CD1c-positive myeloid dendritic cell (primary cell): ENCODE measurements around the gene DACT1.

ENCODE experiments used
- DNase-seq: peaks from one replicate; pipeline ENCODE4 v3.0.0-alpha.2; 2016; ENCODE audit errors: extremely low spot score

DACT1 gene

DNA sequence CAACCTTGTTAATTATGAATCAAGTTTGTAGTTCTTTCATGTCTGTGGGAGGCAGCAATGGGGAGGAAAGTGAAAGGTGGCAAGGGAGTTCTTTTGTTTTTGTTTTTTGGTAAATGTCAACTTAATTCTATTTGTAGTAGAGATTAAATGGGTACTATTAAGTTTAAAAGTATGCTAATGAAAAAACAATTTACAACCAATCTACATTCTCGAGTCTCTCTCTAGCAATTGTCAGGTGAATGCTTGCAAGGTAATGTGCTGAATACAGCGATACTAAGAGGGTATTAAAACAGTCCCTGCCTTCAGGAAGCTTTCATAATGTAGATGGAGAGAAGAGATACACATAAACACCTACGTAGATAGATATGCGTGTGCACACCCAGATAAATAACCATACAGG is 1.6 kb upstream of the DACT1 start:
- no peak for DNase-seq

DNA sequence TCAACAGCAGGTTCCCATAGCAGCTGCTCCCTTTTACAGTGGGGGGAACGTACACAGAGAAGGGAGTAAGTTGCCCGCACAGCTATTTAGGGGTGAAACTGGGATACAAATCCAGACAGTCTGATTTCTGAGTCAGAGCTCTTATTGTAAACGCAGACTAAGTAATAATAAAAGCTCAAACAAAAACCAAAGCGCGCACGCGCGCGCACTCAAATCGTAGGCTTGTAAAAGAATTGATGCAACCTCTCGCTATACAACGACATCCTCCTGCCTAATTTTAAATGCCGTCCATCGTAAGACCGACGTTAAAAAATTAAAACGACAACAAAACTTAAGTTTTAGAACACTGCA is 747 bp upstream of the DACT1 start:
- peak; percentile 19 for DNase-seq

DNA sequence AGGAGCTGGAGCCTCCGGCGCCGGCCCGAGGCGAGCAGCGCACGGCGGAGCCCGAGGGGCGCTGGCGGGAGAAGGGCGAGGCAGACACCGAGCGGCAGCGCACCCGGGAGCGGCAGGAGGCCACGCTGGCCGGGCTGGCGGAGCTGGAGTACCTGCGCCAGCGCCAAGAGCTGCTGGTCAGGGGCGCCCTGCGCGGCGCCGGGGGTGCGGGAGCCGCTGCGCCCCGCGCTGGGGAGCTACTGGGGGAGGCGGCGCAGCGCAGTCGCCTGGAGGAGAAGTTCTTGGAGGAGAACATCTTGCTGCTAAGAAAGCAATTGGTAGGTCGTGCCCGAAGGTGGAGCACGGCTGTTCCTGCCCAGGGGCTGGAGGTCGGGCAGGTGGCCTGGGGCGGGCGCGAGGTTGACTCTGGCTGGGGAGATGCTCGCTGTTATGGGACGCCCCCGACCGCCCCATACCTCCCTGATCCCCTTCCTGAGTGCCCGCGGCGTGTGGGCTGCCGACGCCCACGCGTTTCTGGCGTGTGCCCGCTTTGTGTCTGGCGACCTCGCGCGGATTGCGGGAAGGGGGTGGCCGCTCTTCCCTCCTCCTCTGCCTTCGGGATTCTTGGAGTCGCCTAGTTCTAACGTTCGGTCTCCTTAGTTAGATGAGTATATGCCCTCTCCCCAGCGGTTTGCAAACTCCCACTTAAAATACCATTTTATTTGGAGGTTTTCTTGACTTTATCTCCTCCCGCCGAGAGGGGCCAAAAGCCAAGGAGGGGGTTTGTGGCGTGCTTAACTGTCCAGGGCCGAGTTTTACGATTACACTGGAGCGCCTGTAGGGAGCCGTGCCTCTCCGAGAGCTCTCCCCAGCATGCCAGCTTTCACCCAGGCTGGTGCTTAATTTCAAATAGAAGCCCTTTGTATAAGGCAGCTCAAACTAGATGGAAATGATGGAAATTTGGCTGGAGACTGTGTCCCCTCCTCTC is 752 bp downstream of the DACT1 start:
- DNase-seq: peak; percentile 29

- DNase-seq: no peak
Measured at GRCh38 chr14:58639198-58639565, 1.4 kb downstream of the DACT1 start.

GRCh38 chr14:58639842-58640484 is 2.2 kb downstream of the DACT1 start:
- peak; percentile 40 for DNase-seq

DNA sequence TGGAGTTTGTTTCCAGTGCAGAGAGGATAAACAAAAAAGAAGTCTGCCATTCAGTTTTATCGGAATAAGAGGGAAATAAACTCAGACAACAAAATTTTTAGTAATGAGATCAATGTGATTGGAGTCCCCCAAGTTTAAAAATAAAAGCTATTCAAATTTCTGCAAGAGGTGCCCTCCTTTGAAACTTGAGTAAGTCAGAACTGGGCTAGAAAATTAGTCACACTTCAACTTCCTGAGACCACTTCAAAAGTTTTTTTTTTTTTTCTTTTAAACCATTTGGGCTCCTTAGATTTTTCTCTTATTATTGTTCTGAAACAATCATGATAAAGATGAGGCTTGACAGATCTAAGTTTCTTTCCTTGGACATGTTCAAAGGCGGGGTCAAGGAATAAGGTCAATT is 3.2 kb downstream of the DACT1 start:
- no peak for DNase-seq

DNA sequence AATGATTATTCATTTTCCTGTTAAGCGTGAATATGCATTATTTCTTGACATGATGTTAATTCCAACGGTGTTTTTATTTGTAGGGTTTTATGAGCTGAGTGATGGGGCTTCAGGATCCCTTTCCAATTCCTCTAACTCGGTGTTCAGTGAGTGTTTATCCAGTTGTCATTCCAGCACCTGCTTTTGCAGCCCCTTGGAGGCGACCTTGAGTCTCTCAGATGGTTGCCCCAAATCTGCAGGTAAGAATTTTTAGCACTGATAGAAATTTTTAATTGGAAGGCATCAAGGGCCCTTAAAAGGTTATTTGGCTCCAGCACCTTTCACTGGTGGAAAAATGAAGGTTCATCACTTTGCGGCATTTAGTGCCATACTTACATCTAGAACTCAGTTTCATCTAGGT is 3.7 kb downstream of the DACT1 start:
- no peak for DNase-seq

GRCh38 chr14:58643366-58643765 is 5.6 kb downstream of the DACT1 start:
- no peak for DNase-seq

- no peak for DNase-seq
Measured at GRCh38 chr14:58645641-58646040, 7.9 kb downstream of the DACT1 start.

DNA sequence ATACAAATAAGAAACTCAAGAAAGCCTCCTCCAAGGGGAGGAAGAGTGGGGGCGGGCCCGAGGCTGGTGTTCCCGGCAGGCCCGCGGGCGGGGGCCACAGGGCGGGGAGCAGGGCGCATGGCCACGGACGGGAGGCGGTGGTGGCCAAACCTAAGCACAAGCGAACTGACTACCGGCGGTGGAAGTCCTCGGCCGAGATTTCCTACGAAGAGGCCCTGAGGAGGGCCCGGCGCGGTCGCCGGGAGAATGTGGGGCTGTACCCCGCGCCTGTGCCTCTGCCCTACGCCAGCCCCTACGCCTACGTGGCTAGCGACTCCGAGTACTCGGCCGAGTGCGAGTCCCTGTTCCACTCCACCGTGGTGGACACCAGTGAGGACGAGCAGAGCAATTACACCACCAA is 8.7 kb downstream of the DACT1 start:
- DNase-seq: no peak

DNA sequence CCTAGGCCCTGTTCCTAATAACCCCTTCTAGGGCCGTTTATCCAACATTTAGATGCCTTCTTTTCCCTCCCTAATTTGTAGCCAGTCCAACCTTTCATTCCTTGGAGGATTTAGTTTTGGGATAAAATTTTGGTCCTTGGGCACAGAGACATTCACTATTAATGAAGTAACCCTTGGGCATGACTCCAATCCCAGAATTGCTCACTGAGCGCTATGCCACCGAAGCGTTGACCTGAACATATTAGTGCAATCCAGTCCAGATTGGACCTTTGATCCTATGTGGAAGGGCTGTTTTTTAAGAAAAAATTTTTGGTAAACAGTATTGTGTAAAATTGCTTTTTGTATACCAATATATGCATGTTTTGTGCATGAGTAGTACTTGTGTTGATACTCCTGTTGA is 10.0 kb downstream of the DACT1 start:
- DNase-seq: no peak

DNA sequence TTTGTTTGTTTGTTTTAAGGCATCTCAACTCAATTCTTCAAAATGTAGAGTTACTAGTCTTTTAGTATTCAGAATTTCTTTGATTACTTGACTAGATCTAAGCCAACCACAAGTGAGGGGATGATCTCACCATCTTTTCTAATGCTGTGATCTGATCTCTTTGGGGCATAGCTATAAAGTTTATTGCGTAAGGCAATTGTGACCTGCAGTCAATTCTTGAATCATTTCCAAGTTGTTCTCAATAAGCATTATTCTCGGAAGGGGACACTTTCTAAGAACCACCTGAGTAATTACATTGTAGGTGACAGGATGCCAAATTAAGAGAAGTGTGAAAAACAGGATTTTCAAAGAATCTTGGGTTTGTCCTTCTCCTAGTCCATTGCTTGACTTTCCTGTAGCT is 13.1 kb downstream of the DACT1 start:
- no peak for DNase-seq

GRCh38 chr14:58656671-58657411 is 19.1 kb downstream of the DACT1 start:
- no peak for DNase-seq

DNA sequence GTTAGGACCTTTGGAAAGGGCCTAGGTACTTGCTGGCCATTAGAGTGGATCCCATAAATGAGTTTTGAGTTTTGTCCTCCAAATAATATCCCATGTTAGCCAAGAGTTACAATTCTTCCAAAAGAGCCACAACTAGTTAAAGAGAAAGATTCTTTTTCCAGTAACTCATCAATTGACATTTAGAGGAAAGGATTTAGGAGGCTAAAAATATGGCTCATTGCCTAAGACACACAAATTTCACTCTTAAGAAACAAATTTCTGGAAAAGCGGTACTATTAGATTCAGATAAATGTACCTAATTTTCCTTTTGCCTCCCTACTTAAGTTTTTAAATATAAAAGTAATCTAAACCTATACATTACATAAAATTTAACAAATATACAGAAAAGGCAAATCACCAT is 21.3 kb downstream of the DACT1 start:
- DNase-seq: no peak

- DNase-seq: no peak
Measured at GRCh38 chr14:58659846-58660245, 22.1 kb downstream of the DACT1 start.

DNA sequence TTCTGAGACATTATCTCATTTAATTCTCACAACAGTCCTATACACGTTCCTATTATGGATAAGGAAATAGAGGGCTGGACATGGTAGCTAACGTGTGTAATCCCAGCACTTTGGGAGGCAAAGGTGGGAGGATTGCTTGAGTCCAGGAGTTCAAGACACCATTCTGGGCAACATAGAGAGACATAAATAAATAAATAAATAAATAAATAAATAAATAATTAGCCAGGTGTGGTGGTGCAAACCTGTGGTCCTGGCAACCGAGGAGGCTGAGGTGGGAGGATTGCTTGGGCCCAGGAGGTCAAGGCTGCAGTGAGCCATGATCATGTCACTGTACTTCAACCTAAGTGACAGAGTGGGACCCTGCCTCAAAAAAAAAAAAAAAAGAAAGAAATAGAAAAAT is 22.6 kb downstream of the DACT1 start:
- no peak for DNase-seq

GRCh38 chr14:58662018-58662417 is 24.3 kb downstream of the DACT1 start:
- peak; percentile 71 for DNase-seq

DNA sequence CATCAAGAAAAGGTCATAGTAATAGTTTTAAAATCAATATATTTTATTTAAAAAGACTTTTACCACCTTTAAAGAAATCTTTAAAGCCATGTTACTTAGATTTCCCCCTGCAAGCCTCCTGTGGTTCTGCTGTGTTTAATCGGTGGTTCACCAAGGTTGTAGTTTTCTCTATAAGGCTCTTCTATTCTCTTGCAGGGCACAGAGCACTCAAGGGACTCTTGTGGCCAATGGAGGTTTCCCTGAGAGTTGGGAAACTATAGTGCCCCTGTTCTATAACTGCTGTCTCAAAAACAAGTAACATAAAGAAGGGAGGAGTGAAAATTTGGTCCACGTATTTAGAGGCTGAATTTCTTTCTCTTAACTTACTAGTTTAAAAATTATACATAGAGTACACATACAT is 25.0 kb downstream of the DACT1 start:
- DNase-seq: no peak

GRCh38 chr14:58663494-58664111 is 25.8 kb downstream of the DACT1 start:
- no peak for DNase-seq

DNA sequence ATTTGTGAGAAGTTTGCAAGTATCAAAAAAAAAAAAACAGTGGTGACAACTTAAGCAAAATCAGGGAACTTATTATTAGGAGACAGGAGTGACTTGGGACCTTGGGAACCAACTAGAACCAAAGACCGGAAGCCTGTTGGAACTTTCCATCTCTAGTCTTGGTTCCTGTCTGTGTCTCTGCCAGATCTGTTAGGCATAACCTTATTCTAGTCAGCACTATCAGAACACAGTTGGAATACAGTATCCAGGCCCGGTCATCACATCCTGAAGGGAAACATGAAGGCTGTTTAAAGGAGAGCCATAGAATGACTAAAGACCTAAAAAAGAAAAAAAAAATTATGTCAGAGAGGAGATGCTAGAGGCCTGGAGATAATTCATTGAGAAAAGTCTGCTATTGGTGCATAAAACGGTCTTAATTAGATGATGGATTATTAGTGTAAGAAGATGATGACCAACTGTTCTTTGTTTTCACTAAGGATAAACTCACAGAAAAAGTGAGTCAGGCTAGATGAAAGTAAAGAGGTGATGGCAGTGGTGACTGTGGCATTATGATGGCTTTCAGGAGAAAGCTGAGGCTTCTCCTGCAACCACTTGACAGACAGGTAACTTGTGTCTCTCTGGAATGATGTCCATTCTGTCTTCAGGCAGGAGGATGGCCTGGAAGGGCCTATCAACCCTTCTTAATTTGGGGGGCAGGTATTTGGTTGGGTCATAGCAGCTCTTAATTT is 28.2 kb downstream of the DACT1 start:
- no peak for DNase-seq

GRCh38 chr14:58666737-58667136 is 29.0 kb downstream of the DACT1 start:
- DNase-seq: no peak

DNA sequence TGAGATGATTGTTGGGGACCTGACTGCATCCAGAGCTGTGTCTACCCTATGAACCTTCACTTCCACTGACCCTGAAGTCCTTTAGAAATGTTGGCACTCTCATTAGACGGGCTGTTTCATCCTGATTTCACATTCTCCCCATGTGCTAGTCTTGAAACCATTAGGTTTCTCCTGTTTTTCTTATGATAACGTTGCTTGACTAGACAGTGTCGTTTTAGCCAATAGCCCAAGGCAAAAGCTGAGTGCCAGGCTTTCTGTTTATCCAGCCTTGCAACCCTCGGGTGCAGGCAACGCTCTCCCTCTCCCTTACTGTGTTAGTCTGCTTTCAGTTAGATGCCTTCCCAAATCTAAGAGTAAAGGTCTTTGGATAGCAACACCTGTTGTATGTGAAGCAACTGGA is 30.1 kb downstream of the DACT1 start:
- DNase-seq: no peak
